BLaER1 treated with 17β-estradiol and CSF1 and Interleukin-3, amounts not matched to agents 10 nM and 100 nM (cell line): Measurements from ENCODE around the gene PARN.
"Not testable (repeated sequence)": the region's sequence is repeated elsewhere in the genome, so short reads cannot be mapped to it uniquely, and the experiment has no call there.

Experiments
- H3K27ac ChIP-seq, 11 experiments: shearing (Covaris generic); formaldehyde crosslinking; 2 replicates each; pipeline ENCODE4 v1.8.1; 2022
- H3K27me3 ChIP-seq, 11 experiments: shearing (Covaris generic); formaldehyde crosslinking; 2 replicates each; pipeline ENCODE4 v1.8.1; 2022
- H3K36me3 ChIP-seq, 11 experiments: shearing (Covaris generic); formaldehyde crosslinking; 2 replicates each; pipeline ENCODE4 v1.8.1; 2022
- H3K4me1 ChIP-seq, 10 experiments: shearing (Covaris generic); formaldehyde crosslinking; 2 replicates each; pipeline ENCODE4 v1.8.1; 2022
- H3K4me2 ChIP-seq, 11 experiments: shearing (Covaris generic); formaldehyde crosslinking; 2 replicates each; pipeline ENCODE4 v1.8.1; 2022
- H3K4me3 ChIP-seq, 10 experiments: shearing (Covaris generic); formaldehyde crosslinking; 2 replicates each; pipeline ENCODE4 v1.8.1; 2022
- H3K9ac ChIP-seq, 11 experiments: shearing (Covaris generic); formaldehyde crosslinking; 2 replicates each; pipeline ENCODE4 v1.8.1; 2022
- H3K9me3 ChIP-seq, 11 experiments: shearing (Covaris generic); formaldehyde crosslinking; replicated peaks in 1 of 11; 2 replicates each; pipeline ENCODE4 v1.8.1; 2022
- H4K20me1 ChIP-seq, 11 experiments: shearing (Covaris generic); formaldehyde crosslinking; 2 replicates each; pipeline ENCODE4 v1.8.1; 2022
- Cebpa-rat ChIP-seq, 11 experiments: shearing (Covaris generic); IDR thresholded peaks; 2 replicates each; pipeline ENCODE4 v1.8.1; 2022

Gene PARN

GRCh38 chr16:14549789-14550153 is 80.3 kb downstream of the PARN start:
- H3K4me3 ChIP-seq, result no peak overlapping the region
- H3K4me1 ChIP-seq, result no peaks in the 10 kb centered on the region
- no peaks in the 10 kb centered on the region for H3K9me3 ChIP-seq
- TF ChIP-seq Cebpa-rat (IDR thresholded peaks at IDR 0.05), result no peak
- H3K27ac ChIP-seq, result no peak overlapping the region
- no peak overlapping the region for H3K9ac ChIP-seq
- H3K36me3 ChIP-seq, result peaks cover 53 to 84% (median 66%) of the 10 kb centered on the region in 11 experiments
- no peaks in the 10 kb centered on the region for H4K20me1 ChIP-seq
- H3K27me3 ChIP-seq, result no peaks in the 10 kb centered on the region
- H3K4me2 ChIP-seq, result no peak overlapping the region

- Histone ChIP-seq H3K4me1 (no peaks in the 10 kb centered on the region), H4K20me1 (no peaks in the 10 kb centered on the region), H3K4me2 (no peak overlapping the region), H3K27ac (no peak overlapping the region), H3K9me3 (0 out of 22 replicates have a peak, but pooled peaks cover 0 to under 1% (median 0%) of the 10 kb centered on the region in 11 experiments), H3K4me3 (no peak overlapping the region), H3K27me3 (no peaks in the 10 kb centered on the region), H3K9ac (no peak overlapping the region), H3K36me3 (peaks cover 53 to 84% (median 65%) of the 10 kb centered on the region in 11 experiments)
- no peak for TF ChIP-seq Cebpa-rat (IDR thresholded peaks at IDR 0.05)
These were observed 80.9 kb downstream of the PARN start for GRCh38 chr16:14548933-14549788.

- Histone ChIP-seq H3K9me3 (peaks cover 22 to 32% (median 27%) of the 10 kb centered on the region in 11 experiments), H3K4me3 (no peak overlapping the region), H4K20me1 (no peaks in the 10 kb centered on the region), H3K36me3 (peaks cover 55 to 84% (median 68%) of the 10 kb centered on the region in 11 experiments), H3K27ac (no peak overlapping the region), H3K9ac (no peak overlapping the region), H3K27me3 (no peaks in the 10 kb centered on the region), H3K4me2 (no peak overlapping the region), H3K4me1 (no peaks in the 10 kb centered on the region)
- TF ChIP-seq Cebpa-rat (IDR thresholded peaks at IDR 0.05), result no peak
These were observed 84.6 kb downstream of the PARN start for GRCh38 chr16:14545346-14545884.

GRCh38 chr16:14544846-14545245 is 85.2 kb downstream of the PARN start:
- not testable (repeated sequence) for H3K4me3 ChIP-seq, H3K4me2 ChIP-seq, H3K27me3 ChIP-seq, H4K20me1 ChIP-seq, H3K4me1 ChIP-seq, H3K9ac ChIP-seq, H3K27ac ChIP-seq
- H3K9me3 ChIP-seq, result peaks cover 22 to 32% (median 27%) of the 10 kb centered on the region in 11 experiments
- peaks cover 52 to 81% (median 64%) of the 10 kb centered on the region in 11 experiments for H3K36me3 ChIP-seq

GRCh38 chr16:14539631-14540030 is 90.4 kb downstream of the PARN start:
- no peak for TF ChIP-seq Cebpa-rat (IDR thresholded peaks at IDR 0.05)
- Histone ChIP-seq H3K27me3 (no peaks in the 10 kb centered on the region), H3K36me3 (peaks cover 40 to 66% (median 44%) of the 10 kb centered on the region in 11 experiments)

GRCh38 chr16:14539156-14539555 is 90.9 kb downstream of the PARN start:
- Histone ChIP-seq H3K27ac (no peak overlapping the region; a peak in 1 of 22 replicates), H3K4me2 (no peak overlapping the region), H3K9ac (no peak overlapping the region), H3K4me3 (no peak overlapping the region), H3K4me1 (peaks cover 0 to 7% (median 1%) of the 10 kb centered on the region in 10 experiments; a peak in 3 of 20 replicates), H3K9me3 (peaks cover 22 to 32% (median 27%) of the 10 kb centered on the region in 11 experiments), H4K20me1 (peaks cover 0 to 8% (median 0%) of the 10 kb centered on the region in 11 experiments; a peak in 4 of 22 replicates), H3K36me3 (peaks cover 37 to 66% (median 42%) of the 10 kb centered on the region in 11 experiments), H3K27me3 (no peaks in the 10 kb centered on the region)
- TF ChIP-seq Cebpa-rat (IDR thresholded peaks at IDR 0.05), result no peak

More at GRCh38 chr16:14539631-14540030, 90.4 kb downstream of the PARN start:
- Histone ChIP-seq H3K4me1 (peaks cover 0 to 7% (median under 1%) of the 10 kb centered on the region in 10 experiments; a peak in 3 of 20 replicates), H3K4me2 (no peak overlapping the region), H4K20me1 (peaks cover 0 to 8% (median 0%) of the 10 kb centered on the region in 11 experiments; a peak in 4 of 22 replicates), H3K9ac (no peak overlapping the region), H3K4me3 (no peak overlapping the region), H3K27ac (no peak overlapping the region), H3K9me3 (peaks cover 22 to 32% (median 27%) of the 10 kb centered on the region in 11 experiments)

GRCh38 chr16:14538604-14539003 is 91.5 kb downstream of the PARN start:
- peaks cover 0 to 7% (median 1%) of the 10 kb centered on the region in 10 experiments; a peak in 3 of 20 replicates for H3K4me1 ChIP-seq
- H3K27ac ChIP-seq, result no peak overlapping the region
- no peak overlapping the region for H3K4me3 ChIP-seq
- no peak overlapping the region for H3K4me2 ChIP-seq
- H3K27me3 ChIP-seq, result no peaks in the 10 kb centered on the region
- H3K36me3 ChIP-seq, result peaks cover 36 to 66% (median 41%) of the 10 kb centered on the region in 11 experiments
- no peak overlapping the region for H3K9ac ChIP-seq
- no peak for TF ChIP-seq Cebpa-rat (IDR thresholded peaks at IDR 0.05)
- peaks cover 25 to 33% (median 28%) of the 10 kb centered on the region in 11 experiments for H3K9me3 ChIP-seq
- H4K20me1 ChIP-seq, result peaks cover 0 to 8% (median 0%) of the 10 kb centered on the region in 11 experiments; a peak in 4 of 22 replicates

- no peak overlapping the region for H3K27ac ChIP-seq
- peaks cover 6 to 16% (median 9%) of the 10 kb centered on the region in 11 experiments for H3K9me3 ChIP-seq
- H3K4me1 ChIP-seq, result peaks cover 0 to 21% (median 14%) of the 10 kb centered on the region in 10 experiments; a peak in 14 of 20 replicates
- peaks cover 8 to 31% (median 15%) of the 10 kb centered on the region in 11 experiments; a peak in 20 of 22 replicates for H3K36me3 ChIP-seq
- H3K9ac ChIP-seq, result no peak overlapping the region
- H4K20me1 ChIP-seq, result peaks cover 0 to 8% (median 0%) of the 10 kb centered on the region in 11 experiments; a peak in 3 of 22 replicates
- no peaks in the 10 kb centered on the region for H3K27me3 ChIP-seq
- H3K4me2 ChIP-seq, result no peak overlapping the region
- H3K4me3 ChIP-seq, result no peak overlapping the region
- TF ChIP-seq Cebpa-rat (IDR thresholded peaks at IDR 0.05), result no peak
These were observed 98.4 kb downstream of the PARN start for GRCh38 chr16:14531613-14532012.

GRCh38 chr16:14531101-14531500 is 99.0 kb downstream of the PARN start:
- Histone ChIP-seq H4K20me1 (peaks cover 0 to 8% (median 0%) of the 10 kb centered on the region in 11 experiments; a peak in 2 of 22 replicates), H3K4me3 (no peak overlapping the region), H3K27ac (no peak overlapping the region), H3K36me3 (peaks cover 8 to 31% (median 15%) of the 10 kb centered on the region in 11 experiments; a peak in 20 of 22 replicates), H3K9me3 (peaks cover 6 to 16% (median 9%) of the 10 kb centered on the region in 11 experiments), H3K4me1 (peaks cover 0 to 21% (median 14%) of the 10 kb centered on the region in 10 experiments; a peak in 14 of 20 replicates), H3K9ac (no peak overlapping the region), H3K4me2 (no peak overlapping the region), H3K27me3 (no peaks in the 10 kb centered on the region)
- no peak for TF ChIP-seq Cebpa-rat (IDR thresholded peaks at IDR 0.05)
